IPS-11a (cell line): Measurements from ENCODE around the gene ANKRD6.

Experiments used
- H3K4me3 ChIP-seq: one replicate; pipeline ENCODE4 v1.5.1; 2013; ENCODE audit warnings: low read depth, low read length, control low read depth

Gene ANKRD6

DNA sequence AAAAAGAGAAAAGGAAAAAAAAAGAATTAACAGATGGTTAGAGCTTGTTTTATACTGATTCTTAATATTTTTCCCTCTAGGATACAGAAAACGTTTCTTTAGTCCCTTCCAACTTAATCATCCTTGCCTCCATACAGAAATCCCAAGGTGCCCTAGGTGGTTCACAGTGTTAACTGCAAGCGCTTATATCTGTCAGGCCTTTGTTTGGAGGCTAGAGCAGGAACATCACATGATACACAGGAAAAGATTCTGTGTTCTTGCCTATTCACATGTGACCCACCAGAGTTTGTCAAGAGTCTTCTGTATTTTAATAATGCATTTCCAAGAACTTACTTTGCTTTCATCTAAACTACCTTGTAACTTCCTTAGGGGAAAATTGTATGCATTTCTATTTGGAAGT, 31.3 kb downstream of the ANKRD6 start:
- no peak overlapping the region for H3K4me3 ChIP-seq

- H3K4me3 ChIP-seq: no peak overlapping the region
These were observed 34.5 kb downstream of the ANKRD6 start for GRCh38 chr6:89467437-89467836.

GRCh38 chr6:89468998-89469397, 36.0 kb downstream of the ANKRD6 start:
- H3K4me3 ChIP-seq: no peak overlapping the region

GRCh38 chr6:89471287-89471867, 38.4 kb downstream of the ANKRD6 start:
- H3K4me3 ChIP-seq: no peak overlapping the region

DNA sequence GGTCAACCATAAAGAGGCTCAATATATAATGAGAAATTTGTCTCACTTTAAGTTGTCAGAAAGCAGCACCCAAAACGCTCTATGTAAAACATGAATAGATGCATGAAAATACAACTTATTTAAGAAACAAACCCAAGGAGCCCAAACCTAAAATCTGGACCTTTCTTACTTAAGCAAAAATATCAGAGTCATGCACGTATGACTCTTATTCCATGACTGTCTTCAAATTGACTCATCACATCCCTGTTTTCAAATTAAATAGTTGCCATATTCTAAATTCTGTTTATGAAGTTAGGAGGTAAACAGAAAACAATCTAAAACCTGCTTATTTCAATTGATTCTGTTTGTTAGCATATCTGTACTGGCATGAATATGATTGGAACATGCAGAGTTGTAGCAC, 42.1 kb downstream of the ANKRD6 start:
- H3K4me3 ChIP-seq: no peak overlapping the region

GRCh38 chr6:89475634-89476033, 42.7 kb downstream of the ANKRD6 start:
- H3K4me3 ChIP-seq: no peak overlapping the region

- H3K4me3 ChIP-seq: no peak overlapping the region
These were observed 46.9 kb downstream of the ANKRD6 start for GRCh38 chr6:89479897-89480296.

DNA sequence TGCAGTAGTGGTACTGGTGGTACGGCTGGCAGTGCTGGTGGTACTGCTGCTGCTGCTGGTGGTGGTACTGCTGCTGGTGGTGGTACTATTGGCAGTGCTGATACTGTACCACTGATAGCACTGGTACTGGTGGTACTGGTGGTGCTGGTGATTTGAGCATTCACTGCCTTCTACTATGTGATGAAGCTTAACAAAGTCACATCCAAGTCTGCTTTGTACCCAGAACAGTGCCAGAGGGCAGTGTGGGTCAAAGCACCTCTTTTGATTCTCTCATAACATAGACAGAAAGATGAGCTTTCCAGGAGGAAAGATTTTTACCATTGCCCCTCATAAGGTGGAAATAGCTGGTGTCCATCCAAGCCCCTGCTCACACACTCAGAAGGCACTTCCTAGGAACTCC, 48.7 kb downstream of the ANKRD6 start:
- no peak overlapping the region for H3K4me3 ChIP-seq

- no peak overlapping the region for H3K4me3 ChIP-seq
These were observed 49.2 kb downstream of the ANKRD6 start for GRCh38 chr6:89482126-89482525.

DNA sequence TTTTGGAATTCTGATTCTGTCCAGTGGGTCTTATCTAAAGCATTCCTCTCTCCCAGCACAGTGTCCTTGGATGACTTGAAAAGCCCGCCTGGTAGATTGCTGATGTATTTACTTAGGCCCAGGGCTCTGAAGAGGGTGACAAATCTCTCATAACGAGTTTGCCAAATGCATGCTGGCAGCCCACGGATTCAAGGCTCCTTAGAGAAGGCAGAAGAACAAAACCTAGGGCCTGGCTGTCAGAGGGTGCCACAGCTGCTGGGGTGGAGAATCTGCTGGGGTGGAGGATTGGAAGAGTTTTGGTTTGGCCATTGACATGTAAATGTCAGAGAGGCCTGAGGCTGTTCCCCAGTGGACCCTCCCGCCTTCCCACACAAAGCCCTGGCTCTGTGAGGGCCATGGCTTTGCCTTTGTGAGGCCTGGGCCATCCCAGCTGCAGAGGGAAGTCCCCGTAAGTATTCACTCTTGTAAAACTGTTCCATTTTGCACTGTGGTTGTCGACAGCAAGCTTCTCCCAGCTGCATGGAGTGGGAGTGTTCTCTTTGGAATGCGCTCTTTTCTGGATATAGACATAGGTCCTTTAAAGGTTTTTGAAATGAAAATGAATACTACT, 50.3 kb downstream of the ANKRD6 start:
- H3K4me3 ChIP-seq: no peak overlapping the region

GRCh38 chr6:89485320-89485719, 52.4 kb downstream of the ANKRD6 start:
- H3K4me3 ChIP-seq: no peak overlapping the region

DNA sequence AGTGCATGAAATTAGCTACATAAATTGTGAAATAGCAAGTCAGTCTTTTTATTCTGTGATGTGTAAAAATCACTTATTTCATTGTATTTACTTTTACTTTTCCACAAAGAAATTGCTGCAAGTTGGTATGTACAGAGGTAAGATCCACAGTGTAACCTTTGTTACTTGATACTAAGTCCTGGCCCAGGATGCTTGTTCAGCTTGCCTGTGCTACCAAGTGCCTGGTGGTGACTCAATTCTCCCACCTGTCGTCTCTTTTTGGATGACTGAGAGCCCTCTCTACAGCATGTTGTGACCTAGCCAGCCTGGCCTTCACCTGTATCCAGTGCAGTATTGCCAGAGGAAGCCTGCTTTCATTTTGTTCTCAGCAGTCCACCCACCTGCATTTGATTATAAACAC, 54.9 kb downstream of the ANKRD6 start:
- no peak overlapping the region for H3K4me3 ChIP-seq

- no peak overlapping the region for H3K4me3 ChIP-seq
These were observed 55.5 kb downstream of the ANKRD6 start for GRCh38 chr6:89488438-89488837.

- H3K4me3 ChIP-seq: no peak overlapping the region
These were observed 56.1 kb downstream of the ANKRD6 start for GRCh38 chr6:89489078-89489477.

DNA sequence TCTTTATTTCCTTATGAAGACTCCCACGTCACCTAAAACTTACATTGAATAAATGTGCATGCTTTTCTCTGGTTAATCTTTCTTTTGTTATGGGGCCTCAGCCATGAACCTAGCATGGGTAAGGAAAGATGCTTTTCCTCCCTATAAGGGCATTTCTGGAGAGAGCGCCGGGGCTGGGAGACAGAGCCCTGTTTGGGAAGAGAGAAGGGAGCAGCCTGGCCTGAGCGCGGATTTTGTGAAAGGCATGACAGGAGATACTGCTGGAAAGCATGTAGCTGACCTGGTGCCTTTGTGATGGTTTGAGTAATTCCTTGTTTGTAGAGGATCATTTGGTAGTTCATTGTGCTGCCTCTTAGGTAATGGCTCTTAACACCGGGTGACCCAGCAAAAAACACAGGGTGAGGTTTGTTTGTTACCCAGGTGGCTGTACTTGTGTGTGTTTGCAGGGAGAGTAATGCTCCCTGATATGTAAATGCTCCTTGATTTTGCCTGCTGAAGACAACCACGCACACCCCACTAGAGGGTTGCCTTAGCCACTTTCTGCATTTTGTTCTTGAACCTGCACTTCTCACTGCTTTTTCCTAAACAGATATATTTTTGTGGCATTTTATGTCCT, 59.2 kb downstream of the ANKRD6 start:
- no peak overlapping the region for H3K4me3 ChIP-seq

DNA sequence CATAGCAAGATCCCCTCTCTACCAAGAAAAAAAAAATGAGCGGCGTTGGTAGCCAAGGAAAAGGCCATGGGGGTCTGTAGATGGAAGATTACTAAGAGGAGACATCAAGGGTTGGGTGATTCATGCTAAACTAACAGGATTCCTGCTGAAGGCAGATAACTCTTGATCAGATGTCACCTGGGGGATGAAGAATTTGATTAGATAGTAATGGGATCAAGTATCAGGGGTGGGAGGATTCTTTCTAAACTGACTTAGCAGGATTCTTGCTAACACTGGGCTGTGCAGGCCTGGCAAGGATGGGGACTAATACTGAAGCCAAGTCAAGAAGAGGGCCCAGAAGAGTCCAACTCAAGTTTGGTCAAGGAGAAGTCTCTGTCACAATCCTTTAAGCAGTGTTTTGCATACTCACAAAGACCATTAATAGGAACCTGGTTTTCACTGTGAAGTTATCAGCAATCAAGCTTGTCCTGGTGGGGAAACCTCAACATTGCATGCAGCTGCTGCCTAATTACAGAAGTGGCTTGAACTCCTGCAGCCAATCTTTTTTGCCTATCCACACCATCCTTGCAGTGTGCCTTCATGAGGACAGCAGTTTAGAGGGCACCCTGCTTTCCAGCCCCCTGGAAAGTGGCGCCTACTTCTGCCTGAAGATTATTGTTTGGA, 61.3 kb downstream of the ANKRD6 start:
- no peak overlapping the region for H3K4me3 ChIP-seq

DNA sequence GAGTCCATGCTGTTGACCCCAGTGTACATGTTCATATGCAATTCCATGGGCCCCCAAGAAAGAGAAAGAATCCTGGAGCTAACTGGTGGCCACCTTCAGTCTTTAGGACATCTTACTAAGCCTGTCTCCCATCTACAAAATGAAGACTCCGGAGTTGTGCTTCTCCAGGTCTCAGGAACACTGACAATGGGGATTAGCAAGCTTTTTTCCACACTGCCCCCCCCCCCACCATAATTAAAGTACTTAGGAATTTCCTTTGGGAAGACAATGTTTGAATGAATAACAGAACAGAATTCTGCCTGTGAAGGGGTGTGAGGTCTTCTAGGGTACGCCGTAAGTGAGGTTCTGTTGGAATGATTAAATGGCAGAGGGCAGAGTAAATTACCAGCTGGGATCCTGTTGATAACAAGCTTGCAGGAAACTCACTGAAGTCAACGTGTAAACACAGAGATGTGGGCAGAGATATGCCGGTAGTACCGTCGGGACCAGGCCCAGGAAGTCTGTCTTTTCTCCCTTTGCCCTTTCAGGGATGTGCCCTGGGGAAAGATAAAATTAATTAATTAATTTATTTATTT, 63.1 kb downstream of the ANKRD6 start:
- H3K4me3 ChIP-seq: no peak overlapping the region

GRCh38 chr6:89500611-89501010, 67.7 kb downstream of the ANKRD6 start:
- no peak overlapping the region for H3K4me3 ChIP-seq

GRCh38 chr6:89501222-89501621, 68.3 kb downstream of the ANKRD6 start:
- H3K4me3 ChIP-seq: no peak overlapping the region

- H3K4me3 ChIP-seq: no peak overlapping the region
These were observed 68.8 kb downstream of the ANKRD6 start for GRCh38 chr6:89501753-89502152.

GRCh38 chr6:89503641-89504040, 70.7 kb downstream of the ANKRD6 start:
- no peak overlapping the region for H3K4me3 ChIP-seq

GRCh38 chr6:89505847-89506246, 72.9 kb downstream of the ANKRD6 start:
- H3K4me3 ChIP-seq: no peak overlapping the region
